PFSK-1 (cell line): ENCODE data around the gene RNF41.

Source experiments
- FOXP2 ChIP-seq: optimal IDR thresholded peaks from 2 replicates; pipeline ENCODE3; 2011; ENCODE audit warnings: borderline replicate concordance, control low read depth, inconsistent platforms; ENCODE audit not compliant: insufficient read depth; ENCODE audit errors: extremely low read length, extremely low read depth
- POLR2AphosphoS5 ChIP-seq: IDR thresholded peaks from 2 replicates; pipeline ENCODE4 v1.6.1; 2012; ENCODE audit warnings: low read depth, mild to moderate bottlenecking, control low read depth, low read length, moderate library complexity
- REST ChIP-seq, 2 experiments: IDR thresholded peaks; 2 replicates each; pipeline versions ENCODE4 v1.6.1 to v1.8.0; 2011 to 2012; ENCODE audit warnings: low read depth in 2 of 2, low read length in 2 of 2, control low read depth in 1 of 2, inconsistent platforms in 1 of 2, mild to moderate bottlenecking in 1 of 2, moderate library complexity in 1 of 2; ENCODE audit not compliant: insufficient read depth in 1 of 2
- SIN3A ChIP-seq: IDR thresholded peaks from 2 replicates; pipeline ENCODE4 v1.6.1; 2012; ENCODE audit warnings: mild to moderate bottlenecking, low read length, moderate library complexity, borderline replicate concordance; ENCODE audit not compliant: insufficient read depth
- TAF1 ChIP-seq: IDR thresholded peaks from 2 replicates; pipeline ENCODE4 v1.6.1; 2012; ENCODE audit warnings: low read length, control low read depth, borderline replicate concordance; ENCODE audit not compliant: insufficient read depth

Gene RNF41

DNA sequence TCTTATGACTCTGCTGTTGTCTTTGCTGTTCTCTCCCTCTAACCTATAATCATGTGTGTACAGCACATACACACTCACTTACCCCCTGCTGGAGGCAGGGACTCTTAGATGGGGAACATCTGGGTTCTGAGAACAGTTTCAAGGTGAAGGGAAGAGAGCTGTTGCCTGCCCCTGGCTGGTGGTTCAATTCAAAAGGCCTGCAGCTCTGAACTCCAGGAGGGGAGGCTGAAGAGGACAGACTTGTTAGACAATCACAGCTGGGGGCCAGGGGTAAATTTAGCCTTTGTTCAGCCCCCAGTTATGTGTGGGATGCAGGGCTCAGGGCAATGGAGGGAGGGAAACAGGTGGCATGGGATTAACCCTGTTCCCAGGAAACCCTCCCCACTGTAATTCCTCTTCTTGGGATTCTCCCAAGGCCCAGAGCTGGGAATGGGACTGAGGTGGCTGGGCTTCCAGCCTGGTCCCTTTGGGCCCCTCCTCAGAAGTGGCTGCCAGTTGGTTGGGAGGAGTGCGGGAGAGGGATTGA lies 67.4 kb downstream of the RNF41 start:
- no peak for TF ChIP-seq SIN3A
- no peak for TF ChIP-seq REST (IDR thresholded peaks at IDR 0.05; ENCODE audit: insufficient read depth in 1 of 2, low read depth in 2 of 2, low read length in 2 of 2)
- no peak for TF ChIP-seq POLR2AphosphoS5
- TF ChIP-seq FOXP2: no peak
- TF ChIP-seq TAF1: no peak

GRCh38 chr12:56153678-56154065 lies 68.0 kb downstream of the RNF41 start:
- TF ChIP-seq TAF1 (no peak), SIN3A (no peak), POLR2AphosphoS5 (no peak), REST (IDR thresholded peaks at IDR 0.05; ENCODE audit: insufficient read depth in 1 of 2, low read depth in 2 of 2, low read length in 2 of 2) (no peak), FOXP2 (no peak)

GRCh38 chr12:56152756-56153677 lies 68.7 kb downstream of the RNF41 start:
- TF ChIP-seq POLR2AphosphoS5 (no peak), TAF1 (no peak), REST (IDR thresholded peaks at IDR 0.05; ENCODE audit: insufficient read depth in 1 of 2, low read depth in 2 of 2, low read length in 2 of 2) (no peak), SIN3A (no peak), FOXP2 (no peak)
